CD4-positive, CD25-positive, alpha-beta regulatory T cell (primary cell): ENCODE results near the gene FOXP3. TPM values are rescaled to one million over a fixed set of nuclear protein-coding genes. Genes with fewer than 3 reads are reported as not detected.

Experiments used
- ATAC-seq, 2 donors: fragments of 150-1000 bp; cut with Tn5 transposase; one replicate each; pipeline ENCODE4 v1.10.0; 2021; ENCODE audit warnings: low read depth in 2 of 2, moderate number of reproducible peaks in 2 of 2, moderate library complexity in 1 of 2
- DNase-seq, 3 donors: peaks; one replicate each; pipeline versions ENCODE4 v3.0.0 to v3.0.0-alpha.2; 2012 to 2022; ENCODE audit warnings: mixed read lengths in 1 of 3
- H3K27ac ChIP-seq: one replicate; pipeline ENCODE4 v1.7.0; 2013; ENCODE audit warnings: mild to moderate bottlenecking, low read length; ENCODE audit not compliant: insufficient read depth, poor library complexity, severe bottlenecking
- H3K27me3 ChIP-seq: one replicate; pipeline ENCODE4 v1.7.0; 2013; ENCODE audit warnings: low read length; ENCODE audit not compliant: control insufficient read depth, insufficient read depth
- H3K36me3 ChIP-seq: one replicate; pipeline ENCODE4 v1.7.0; 2013; ENCODE audit warnings: mild to moderate bottlenecking, low read length, moderate library complexity; ENCODE audit not compliant: control insufficient read depth, insufficient read depth
- H3K4me1 ChIP-seq: 2 replicates; pipeline ENCODE4 v1.7.0; 2013; ENCODE audit warnings: mild to moderate bottlenecking, low read length; ENCODE audit not compliant: insufficient read depth, control insufficient read depth, poor library complexity, severe bottlenecking
- H3K4me3 ChIP-seq: one replicate; pipeline ENCODE4 v1.7.0; 2013; ENCODE audit warnings: low read depth, mild to moderate bottlenecking, low read length, moderate library complexity
- H3K9me3 ChIP-seq, 2 experiments: 1 replicate in 1 of 2; 2 replicates in 1 of 2; pipeline ENCODE4 v1.7.0; 2013; ENCODE audit warnings: low read length in 2 of 2, mild to moderate bottlenecking in 1 of 2, moderate library complexity in 1 of 2; ENCODE audit not compliant: control insufficient read depth in 2 of 2
- H3K27ac Mint-ChIP-seq, 3 donors: one replicate each; pipeline ENCODE4 v1.8.0; 2020 to 2022; ENCODE audit warnings: mild to moderate bottlenecking in 3 of 3, mixed read lengths in 3 of 3, moderate library complexity in 2 of 3
- H3K27me3 Mint-ChIP-seq: one replicate; pipeline ENCODE4 v1.8.0; 2022; ENCODE audit warnings: mild to moderate bottlenecking, mixed read lengths
- H3K36me3 Mint-ChIP-seq: one replicate; pipeline ENCODE4 v1.8.0; 2020; ENCODE audit warnings: mixed read lengths
- H3K4me1 Mint-ChIP-seq, 4 donors: one replicate each; pipeline ENCODE4 v1.8.0; 2020 to 2022; ENCODE audit warnings: mixed read lengths in 4 of 4, mild to moderate bottlenecking in 1 of 4
- H3K4me3 Mint-ChIP-seq, 4 donors: one replicate each; pipeline ENCODE4 v1.8.0; 2020 to 2022; ENCODE audit warnings: mild to moderate bottlenecking in 4 of 4, mixed read lengths in 4 of 4, moderate library complexity in 3 of 4
- H3K9me3 Mint-ChIP-seq, 7 donors: one replicate each; pipeline ENCODE4 v1.8.0; 2020 to 2022; ENCODE audit warnings: mixed read lengths in 7 of 7, mild to moderate bottlenecking in 3 of 7, moderate library complexity in 2 of 7
- polyA plus RNA-seq, 4 donors: library from polyadenylated mRNA; unstranded; fragments of 300-500 nt; fragmentation: Illumina TruSeq; gene quantifications; one replicate each; pipeline ENCODE4 v1.2.3, GENCODE V29; 2021
- total RNA-seq: library from RNA; stranded (reverse); gene quantifications from one replicate; pipeline ENCODE4 v1.2.3, GENCODE V29; 2022

FOXP3 gene
- total and polyA plus RNA-seq, 5 donors from 2014 or later, result 154 to 198 (median 174) TPM

- Mint-ChIP-seq H3K36me3 (no peaks in the 10 kb centered on the region), H3K27me3 (peaks cover 8% of the 10 kb centered on the region), H3K9me3 (peaks cover 0 to 4% (median 0%) of the 10 kb centered on the region in 7 donors), H3K27ac (no peak overlapping the region), H3K4me3 (no peak overlapping the region), H3K4me1 (no peaks in the 10 kb centered on the region)
- ATAC-seq (no peak), DNase-seq (no peak)
- no peaks in the 10 kb centered on the region for H3K9me3 ChIP-seq
- H3K4me3 ChIP-seq, result no peak overlapping the region
- no peaks in the 10 kb centered on the region for H3K4me1 ChIP-seq
- H3K27me3 ChIP-seq, result no peaks in the 10 kb centered on the region
- no peaks in the 10 kb centered on the region for H3K36me3 ChIP-seq
- no peak overlapping the region for H3K27ac ChIP-seq
These were observed 51.6 kb downstream of the FOXP3 start for GRCh38 chrX:49212861-49213260.

- Histone ChIP-seq H3K4me1 (no peaks in the 10 kb centered on the region), H3K4me3 (no peak overlapping the region), H3K9me3 (no peaks in the 10 kb centered on the region), H3K36me3 (no peaks in the 10 kb centered on the region), H3K27me3 (no peaks in the 10 kb centered on the region), H3K27ac (no peak overlapping the region)
- Mint-ChIP-seq H3K4me3 (no peak overlapping the region), H3K27me3 (peaks cover 8% of the 10 kb centered on the region), H3K9me3 (peaks cover 0 to 4% (median 0%) of the 10 kb centered on the region in 7 donors), H3K36me3 (no peaks in the 10 kb centered on the region), H3K27ac (peak overlapping the region in 1 of 3 donors; percentile 90), H3K4me1 (no peaks in the 10 kb centered on the region)
- DNase-seq, result no peak
- no peak for ATAC-seq
These were observed 52.3 kb downstream of the FOXP3 start for GRCh38 chrX:49212209-49212608.

GRCh38 chrX:49211074-49211473 lies 53.4 kb downstream of the FOXP3 start:
- Mint-ChIP-seq H3K9me3 (peaks cover 0 to 4% (median 0%) of the 10 kb centered on the region in 7 donors), H3K27ac (no peak overlapping the region), H3K4me3 (no peak overlapping the region), H3K4me1 (no peaks in the 10 kb centered on the region), H3K36me3 (no peaks in the 10 kb centered on the region), H3K27me3 (peaks cover 8% of the 10 kb centered on the region)
- no peak overlapping the region for H3K27ac ChIP-seq
- no peaks in the 10 kb centered on the region for H3K36me3 ChIP-seq
- DNase-seq, result no peak
- no peaks in the 10 kb centered on the region for H3K4me1 ChIP-seq
- ATAC-seq, result no peak
- no peaks in the 10 kb centered on the region for H3K27me3 ChIP-seq
- no peaks in the 10 kb centered on the region for H3K9me3 ChIP-seq
- no peak overlapping the region for H3K4me3 ChIP-seq

- H3K9me3 ChIP-seq, result no peaks in the 10 kb centered on the region
- Mint-ChIP-seq H3K4me1 (no peaks in the 10 kb centered on the region), H3K27me3 (peaks cover 8% of the 10 kb centered on the region), H3K36me3 (no peaks in the 10 kb centered on the region), H3K9me3 (peaks cover 0 to 4% (median 0%) of the 10 kb centered on the region in 7 donors), H3K27ac (no peak overlapping the region), H3K4me3 (no peak overlapping the region)
- no peak overlapping the region for H3K4me3 ChIP-seq
- H3K27ac ChIP-seq, result no peak overlapping the region
- no peaks in the 10 kb centered on the region for H3K4me1 ChIP-seq
- no peaks in the 10 kb centered on the region for H3K27me3 ChIP-seq
- ATAC-seq, result no peak
- H3K36me3 ChIP-seq, result no peaks in the 10 kb centered on the region
- DNase-seq, result no peak
These were observed 54.1 kb downstream of the FOXP3 start for GRCh38 chrX:49210406-49210805.

- H3K27ac ChIP-seq, result no peak overlapping the region
- Mint-ChIP-seq H3K4me3 (no peak overlapping the region), H3K36me3 (no peaks in the 10 kb centered on the region), H3K4me1 (no peaks in the 10 kb centered on the region), H3K27me3 (peaks cover 8% of the 10 kb centered on the region), H3K9me3 (peaks cover 0 to 4% (median 0%) of the 10 kb centered on the region in 7 donors), H3K27ac (no peak overlapping the region)
- H3K4me1 ChIP-seq, result no peaks in the 10 kb centered on the region
- H3K4me3 ChIP-seq, result no peak overlapping the region
- H3K27me3 ChIP-seq, result no peaks in the 10 kb centered on the region
- no peak for ATAC-seq
- H3K36me3 ChIP-seq, result no peaks in the 10 kb centered on the region
- no peaks in the 10 kb centered on the region for H3K9me3 ChIP-seq
- no peak for DNase-seq
These were observed 54.9 kb downstream of the FOXP3 start for GRCh38 chrX:49209434-49210251.

- peak overlapping the region in 1 of 4 donors; percentile 63 for H3K4me3 Mint-ChIP-seq
- Histone ChIP-seq H3K4me1 (no peaks in the 10 kb centered on the region), H3K27ac (no peak overlapping the region), H3K36me3 (no peaks in the 10 kb centered on the region), H3K27me3 (no peaks in the 10 kb centered on the region), H3K4me3 (no peak overlapping the region), H3K9me3 (no peaks in the 10 kb centered on the region)
- peaks cover 8% of the 10 kb centered on the region for H3K27me3 Mint-ChIP-seq
- no peak overlapping the region for H3K27ac Mint-ChIP-seq
- H3K4me1 Mint-ChIP-seq, result no peaks in the 10 kb centered on the region
- ATAC-seq (no peak), DNase-seq (no peak)
- peaks cover 0 to 4% (median 0%) of the 10 kb centered on the region in 7 donors for H3K9me3 Mint-ChIP-seq
- H3K36me3 Mint-ChIP-seq, result no peaks in the 10 kb centered on the region
These were observed 56.1 kb downstream of the FOXP3 start for GRCh38 chrX:49208399-49208798.

- peaks cover 8% of the 10 kb centered on the region for H3K27me3 Mint-ChIP-seq
- peaks cover 0 to 2% (median 0%) of the 10 kb centered on the region in 7 donors for H3K9me3 Mint-ChIP-seq
- no peaks in the 10 kb centered on the region for H3K4me1 Mint-ChIP-seq
These were observed 58.0 kb downstream of the FOXP3 start for GRCh38 chrX:49206543-49206942.

GRCh38 chrX:49205443-49205842 lies 59.1 kb downstream of the FOXP3 start:
- no peaks in the 10 kb centered on the region for H3K27me3 Mint-ChIP-seq
- H3K27ac Mint-ChIP-seq, result no peak overlapping the region
- no peaks in the 10 kb centered on the region for H3K4me1 ChIP-seq
- peaks cover 0 to 1% (median 0%) of the 10 kb centered on the region in 7 donors for H3K9me3 Mint-ChIP-seq
- no peak for DNase-seq
- H3K4me1 Mint-ChIP-seq, result peaks cover 0 to 2% (median 0%) of the 10 kb centered on the region in 4 donors
- no peaks in the 10 kb centered on the region for H3K27me3 ChIP-seq
- no peak overlapping the region for H3K4me3 Mint-ChIP-seq
- no peak for ATAC-seq
- H3K36me3 Mint-ChIP-seq, result no peaks in the 10 kb centered on the region
- no peaks in the 10 kb centered on the region for H3K9me3 ChIP-seq
- no peak overlapping the region for H3K27ac ChIP-seq
- no peaks in the 10 kb centered on the region for H3K36me3 ChIP-seq
- no peak overlapping the region for H3K4me3 ChIP-seq

More at GRCh38 chrX:49206543-49206942, 58.0 kb downstream of the FOXP3 start:
- Mint-ChIP-seq H3K4me3 (no peak overlapping the region), H3K27ac (no peak overlapping the region), H3K36me3 (no peaks in the 10 kb centered on the region)
- Histone ChIP-seq H3K4me3 (no peak overlapping the region), H3K27ac (no peak overlapping the region), H3K27me3 (no peaks in the 10 kb centered on the region), H3K9me3 (no peaks in the 10 kb centered on the region), H3K36me3 (no peaks in the 10 kb centered on the region), H3K4me1 (no peaks in the 10 kb centered on the region)
- no peak for DNase-seq
- no peak for ATAC-seq
